Measurements from ENCODE around the gene GLB1L2.
"Not testable (repeated sequence)": the region's sequence is repeated elsewhere in the genome, so short reads cannot be mapped to it uniquely, and the experiment has no call there.

Gene GLB1L2

GRCh38 chr11:134330611-134331353 is 1.0 kb upstream of the GLB1L2 start:
- no peak for DNase-seq

DNA sequence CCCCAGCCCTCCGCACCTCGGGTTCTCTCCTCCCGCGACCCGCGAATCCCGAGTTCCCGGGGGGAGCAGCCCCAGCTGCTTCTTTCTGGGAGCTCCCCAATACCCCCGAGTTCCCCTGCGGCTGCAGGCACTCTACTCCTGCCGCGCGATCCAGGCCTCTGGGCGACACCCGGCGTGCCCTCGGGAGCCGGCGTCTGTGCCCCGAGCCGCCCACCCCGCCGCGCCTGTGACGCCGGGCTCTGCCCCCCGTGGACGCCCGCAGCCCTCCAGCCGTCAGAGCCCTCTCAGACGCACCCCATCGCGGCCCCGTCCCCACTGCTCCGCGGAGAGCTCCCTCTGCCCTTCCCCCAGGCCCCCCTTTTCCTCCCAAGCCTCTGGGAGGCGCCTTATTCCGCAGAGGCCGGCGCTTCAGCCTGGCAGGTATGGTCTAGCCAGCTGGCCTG is 422 bp downstream of the GLB1L2 start:
- peak; percentile 9 to 20 for DNase-seq

- DNase-seq, result no peak
These were observed 994 bp downstream of the GLB1L2 start for GRCh38 chr11:134332782-134333181.

- no peak for DNase-seq
These were observed 1.5 kb downstream of the GLB1L2 start for GRCh38 chr11:134333312-134333711.

- DNase-seq, result no peak
These were observed 2.2 kb downstream of the GLB1L2 start for GRCh38 chr11:134333946-134334345.

GRCh38 chr11:134334796-134335571 is 3.2 kb downstream of the GLB1L2 start:
- no peak for DNase-seq

DNA sequence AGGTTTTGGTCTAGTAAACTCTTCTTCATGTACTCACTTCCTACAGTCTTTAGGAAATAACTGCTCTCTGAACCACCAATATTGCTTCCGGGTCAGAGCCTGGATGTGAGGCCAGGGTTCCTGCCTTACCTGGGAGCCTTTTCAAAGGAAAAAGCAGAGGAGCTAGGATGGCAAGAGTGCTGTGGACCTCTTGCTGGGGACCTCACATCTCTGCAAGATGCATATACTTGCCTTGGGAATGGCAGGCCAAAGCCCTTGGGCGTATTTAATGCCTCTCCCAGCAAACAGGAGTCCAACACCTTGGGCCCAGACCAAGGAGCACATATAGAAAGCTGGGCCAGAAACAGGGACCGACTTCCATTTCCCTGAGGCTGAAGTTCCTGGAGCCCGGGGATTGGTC is 5.3 kb downstream of the GLB1L2 start:
- DNase-seq, result no peak

DNA sequence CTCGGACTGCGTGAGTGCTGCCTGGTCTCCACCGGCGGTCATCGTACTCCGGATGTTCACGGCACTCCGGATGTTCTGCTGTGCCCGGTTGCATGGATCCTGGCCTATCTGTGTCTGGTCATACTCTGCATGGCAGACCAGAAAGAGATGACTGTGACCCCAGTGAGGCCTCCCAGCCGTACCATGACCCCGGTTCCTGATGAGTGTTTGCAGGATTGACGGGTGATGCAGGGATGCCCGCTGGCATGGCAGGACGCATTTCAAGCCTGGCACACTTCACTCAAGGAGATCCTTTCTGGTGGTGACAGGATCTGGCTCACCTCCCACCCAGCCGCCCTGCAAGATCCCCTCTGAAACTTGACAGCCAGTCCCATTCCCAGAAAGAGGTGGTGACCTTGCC is 6.3 kb downstream of the GLB1L2 start:
- DNase-seq, result no peak

- DNase-seq, result no peak
These were observed 6.9 kb downstream of the GLB1L2 start for GRCh38 chr11:134338654-134339053.

DNA sequence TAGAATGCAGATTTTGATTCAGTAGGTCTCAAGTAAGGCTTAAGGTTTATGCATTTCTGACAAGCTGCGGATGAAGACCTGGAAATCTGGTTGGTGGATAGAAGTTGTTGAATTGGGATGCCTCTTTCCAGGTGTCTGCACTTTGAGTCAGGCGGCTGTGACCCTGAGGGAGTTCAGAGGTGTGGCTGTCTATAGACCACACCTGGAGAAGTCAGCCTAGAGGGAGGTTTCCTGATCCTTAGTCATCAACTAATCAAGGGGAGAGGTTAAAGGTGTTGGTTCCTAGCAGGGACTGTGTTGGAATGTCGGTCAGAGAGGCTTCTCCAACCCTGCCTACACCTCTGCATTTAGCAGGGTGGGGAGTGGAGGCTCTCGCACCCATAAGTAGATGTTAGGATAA is 8.0 kb downstream of the GLB1L2 start:
- no peak for DNase-seq

- DNase-seq, result no peak
These were observed 8.7 kb downstream of the GLB1L2 start for GRCh38 chr11:134340354-134340964.

DNA sequence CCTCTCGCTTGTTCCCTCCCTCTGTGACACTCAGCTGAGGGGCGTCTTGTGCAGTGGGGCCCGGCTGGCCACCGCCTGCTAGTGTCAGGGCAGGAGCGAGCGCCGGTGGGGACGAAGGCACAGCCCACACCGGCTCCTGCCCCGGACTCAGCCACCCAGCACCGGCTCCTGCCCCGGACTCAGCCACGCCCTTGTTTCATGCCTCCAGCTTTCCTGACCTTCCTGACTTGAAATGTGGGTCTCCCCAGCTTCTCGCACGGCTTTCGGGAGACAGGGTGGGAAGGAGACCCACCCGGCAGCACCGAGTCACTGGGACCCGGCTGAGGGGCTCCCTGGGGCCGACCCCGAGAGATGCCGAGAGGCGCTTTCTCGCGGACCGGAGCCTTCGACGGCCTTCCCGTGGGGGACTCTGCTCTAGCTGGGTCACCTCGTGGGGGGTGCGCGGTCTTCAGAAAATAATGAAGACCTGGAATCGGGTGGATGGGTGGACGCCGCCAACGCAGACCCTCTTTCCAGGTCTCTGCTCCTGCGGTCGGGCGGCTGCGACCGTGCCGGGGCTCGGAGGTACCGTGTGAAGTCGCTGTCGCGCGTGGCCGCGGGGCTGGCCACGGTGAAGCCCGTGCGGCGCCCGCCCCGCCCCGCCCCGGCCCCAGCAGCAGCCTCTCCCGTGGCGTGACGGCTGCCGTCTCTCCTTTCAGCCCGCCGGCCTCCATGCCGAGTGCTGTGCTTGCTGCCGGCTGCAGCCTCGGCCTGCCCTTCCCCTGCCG is 10.2 kb downstream of the GLB1L2 start:
- no peak for DNase-seq

DNA sequence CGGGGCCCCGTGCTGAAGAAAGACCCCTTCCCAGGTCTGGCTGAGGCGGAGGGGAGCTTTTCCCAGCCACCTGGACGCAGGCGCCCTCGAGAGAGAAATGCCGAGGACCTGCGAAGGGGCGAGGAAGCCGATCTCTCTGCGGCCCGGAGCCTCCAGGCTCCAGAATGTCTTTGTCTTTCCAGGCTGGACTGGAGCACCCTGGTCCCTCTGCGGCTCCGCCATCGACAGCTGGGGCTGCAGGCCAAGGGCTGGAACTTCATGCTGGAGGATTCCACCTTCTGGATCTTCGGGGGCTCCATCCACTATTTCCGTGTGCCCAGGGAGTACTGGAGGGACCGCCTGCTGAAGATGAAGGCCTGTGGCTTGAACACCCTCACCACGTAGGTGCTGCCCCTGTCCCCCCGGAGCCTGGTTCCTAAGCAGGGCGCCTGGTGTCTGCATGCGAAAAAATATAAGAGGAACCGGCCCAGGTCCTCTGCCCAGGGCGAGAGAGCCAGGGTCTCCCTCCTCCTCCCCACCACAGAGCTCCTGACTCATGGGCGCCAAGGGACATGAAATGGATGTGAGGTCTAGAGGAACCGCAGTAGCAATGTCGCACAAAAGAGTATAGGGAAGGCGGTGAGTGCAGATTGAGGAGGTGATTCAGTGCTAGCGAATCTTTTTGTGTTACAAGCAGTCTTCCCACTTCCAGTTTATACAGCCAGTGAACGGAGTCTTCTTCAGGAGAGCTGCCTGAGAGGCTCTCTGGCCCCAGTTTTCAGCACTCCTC is 11.0 kb downstream of the GLB1L2 start:
- no peak for DNase-seq

DNA sequence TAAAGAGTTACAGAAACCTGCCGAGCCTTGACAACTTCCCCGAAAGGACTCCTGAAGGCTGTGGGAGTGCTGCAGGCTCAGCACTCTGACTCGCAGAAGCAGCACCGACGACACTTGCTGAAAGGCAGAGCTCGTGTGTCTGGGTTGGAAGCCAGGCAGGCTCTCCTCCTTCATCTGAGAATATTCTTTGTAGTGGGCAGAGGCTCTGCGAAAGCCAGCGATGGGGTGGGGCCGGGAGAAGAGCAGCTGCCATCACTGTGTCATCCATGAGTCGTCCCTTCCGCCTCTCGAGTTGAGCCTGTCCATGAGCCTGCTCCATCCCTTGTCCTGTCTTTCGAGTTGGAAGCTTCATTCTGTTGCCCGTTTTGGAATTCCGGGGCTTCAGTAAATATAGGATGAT is 11.9 kb downstream of the GLB1L2 start:
- DNase-seq, result no peak

GRCh38 chr11:134344497-134345236 is 12.9 kb downstream of the GLB1L2 start:
- not testable (repeated sequence) for DNase-seq

- no peak for DNase-seq
These were observed 13.4 kb downstream of the GLB1L2 start for GRCh38 chr11:134345237-134345550.

DNA sequence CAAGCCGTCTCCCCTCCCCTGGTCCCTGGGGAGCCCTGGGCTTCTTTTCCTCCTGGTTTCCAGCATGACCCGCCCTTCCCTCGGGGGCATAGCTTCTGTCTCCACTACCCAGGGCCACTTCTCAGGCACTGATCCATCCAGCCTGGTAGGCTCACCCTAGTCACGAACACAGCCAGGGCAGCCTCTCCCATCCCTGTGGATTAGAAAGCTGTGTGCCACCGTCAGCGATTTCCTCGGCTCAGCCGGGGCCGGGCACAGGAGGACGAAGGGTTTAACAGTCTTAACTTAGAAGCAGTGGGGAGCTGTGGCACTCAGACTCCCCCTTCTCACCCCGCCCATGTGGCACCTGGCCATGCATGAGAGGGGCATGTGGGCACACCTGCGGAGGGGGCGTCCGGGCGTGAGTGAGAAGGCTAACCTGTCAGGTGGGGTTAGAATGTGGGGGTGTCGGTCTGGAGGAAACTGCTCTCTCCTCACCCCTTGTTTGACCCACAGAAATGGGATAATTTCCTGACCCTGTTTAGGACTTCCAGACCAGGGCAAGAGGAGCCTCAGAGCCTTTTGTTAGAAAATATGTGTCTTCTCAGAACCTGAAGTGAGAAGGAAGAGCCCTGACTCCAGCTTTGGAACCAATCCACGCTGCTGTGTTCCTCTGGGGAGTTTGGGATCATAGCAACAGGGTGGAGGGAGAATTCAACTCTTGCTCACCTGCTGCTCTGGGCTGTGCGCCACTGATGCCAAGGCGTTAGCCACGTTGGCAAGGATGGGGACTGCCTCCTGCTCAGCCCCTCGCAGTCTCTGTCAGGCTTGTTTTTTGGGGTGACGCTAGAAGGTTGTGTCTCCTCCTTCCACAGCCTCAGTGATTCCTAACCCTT is 14.6 kb downstream of the GLB1L2 start:
- no peak for DNase-seq

DNA sequence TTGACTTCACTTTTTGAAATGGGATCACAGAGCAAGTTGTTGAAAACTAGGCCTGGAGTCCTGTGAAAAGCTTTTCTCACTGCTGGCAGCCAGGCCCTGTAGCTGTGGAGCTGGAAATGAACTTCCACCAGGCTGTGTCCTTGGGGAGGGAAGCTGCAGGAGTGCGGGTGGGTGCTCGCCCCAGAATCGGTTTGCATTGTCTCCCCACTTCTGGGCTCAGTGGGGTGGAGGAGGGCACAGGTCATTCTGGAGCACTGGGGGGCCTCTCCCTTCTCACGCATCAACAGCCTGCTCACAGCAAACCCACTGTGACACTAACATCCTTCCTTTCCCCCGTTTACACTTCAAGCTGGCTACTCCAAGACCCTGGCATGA is 15.2 kb downstream of the GLB1L2 start:
- no peak for DNase-seq

DNA sequence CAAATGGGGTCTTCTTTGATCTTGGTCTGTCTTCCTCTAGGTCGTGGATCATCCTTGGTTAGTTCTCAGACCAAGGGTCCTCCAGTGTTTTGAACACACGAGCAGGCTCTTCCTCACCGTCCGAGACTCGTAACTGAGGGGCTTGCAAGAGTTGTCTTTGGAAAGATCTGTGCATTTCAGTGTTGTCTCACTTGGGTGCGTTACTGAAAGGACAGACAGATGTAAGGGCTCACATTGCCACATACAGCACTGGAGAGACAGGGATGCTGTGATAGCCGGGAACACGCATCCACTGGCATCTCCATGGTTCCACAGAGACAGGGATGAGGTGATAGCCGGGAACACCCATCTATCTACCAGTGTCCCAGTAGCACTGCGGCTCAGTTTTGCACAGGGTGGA is 15.7 kb downstream of the GLB1L2 start:
- DNase-seq, result no peak

GRCh38 chr11:134349109-134349801 is 17.5 kb downstream of the GLB1L2 start:
- DNase-seq, result no peak
